CD4-positive, alpha-beta T cell treated with Interleukin-2 at 100 ng/mL for 4 hours (primary cell): ENCODE results near the gene MICAL2.

Experiments
- DNase-seq: peaks from one replicate; pipeline ENCODE4 v3.0.0-alpha.2; 2020; ENCODE audit warnings: low spot score

MICAL2 gene

GRCh38 chr11:12232817-12233601 lies 122.6 kb downstream of the MICAL2 start:
- DNase-seq, result no peak

DNA sequence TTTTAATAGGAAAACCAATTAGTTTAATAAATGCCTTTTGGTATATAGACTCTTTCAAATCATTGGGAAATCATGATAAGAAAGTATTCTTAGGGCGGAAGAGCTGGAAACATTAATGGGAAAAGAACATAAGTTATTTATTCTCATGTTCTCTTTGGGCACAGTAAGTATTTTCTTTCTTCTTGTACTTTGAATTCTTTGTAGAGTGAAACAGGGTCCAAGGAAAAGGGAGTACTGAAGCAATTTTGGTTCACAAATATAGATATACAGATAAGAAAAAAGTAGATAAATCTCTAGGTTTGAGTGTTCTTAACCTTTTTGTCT lies 123.2 kb downstream of the MICAL2 start:
- no peak for DNase-seq

DNA sequence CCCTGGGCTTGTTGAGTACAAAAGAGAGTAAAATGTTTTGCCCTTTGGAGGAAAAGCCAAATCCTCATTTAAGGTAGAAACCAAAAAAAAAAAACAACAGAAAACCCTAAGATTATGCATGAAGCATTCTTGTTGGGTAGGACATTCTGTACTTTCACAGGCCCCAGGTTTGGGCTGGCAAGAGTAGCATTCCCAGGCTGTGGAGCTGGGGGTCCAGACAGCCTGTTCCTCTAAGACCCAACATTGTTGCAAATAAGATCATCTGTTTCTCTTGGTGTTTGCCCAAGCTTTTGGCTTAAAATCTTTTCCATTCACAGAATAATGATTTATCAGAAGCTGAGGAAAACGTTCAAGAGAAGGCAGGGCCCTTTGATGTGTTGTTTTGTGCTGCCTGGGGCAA lies 123.8 kb downstream of the MICAL2 start:
- DNase-seq, result no peak

DNA sequence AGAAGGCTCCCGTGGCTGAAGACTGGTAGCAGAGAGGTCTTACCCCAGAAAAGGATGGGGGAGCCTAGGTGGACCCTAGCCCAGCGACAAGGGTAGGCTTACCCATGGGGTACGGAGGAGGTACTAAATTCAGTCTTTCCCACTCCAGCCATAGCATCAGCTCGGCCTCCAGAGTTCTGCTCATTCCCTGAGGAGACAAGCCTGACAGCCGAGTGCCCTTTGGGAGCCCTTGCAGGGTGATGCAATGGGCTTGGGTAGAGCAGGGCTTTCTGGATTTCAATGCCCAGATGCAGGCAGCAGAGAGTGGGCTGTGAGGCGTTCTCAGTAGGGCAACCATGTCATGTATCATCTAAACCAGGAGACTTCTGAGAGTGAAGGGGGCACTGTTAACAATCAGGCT lies 124.7 kb downstream of the MICAL2 start:
- DNase-seq, result no peak

DNA sequence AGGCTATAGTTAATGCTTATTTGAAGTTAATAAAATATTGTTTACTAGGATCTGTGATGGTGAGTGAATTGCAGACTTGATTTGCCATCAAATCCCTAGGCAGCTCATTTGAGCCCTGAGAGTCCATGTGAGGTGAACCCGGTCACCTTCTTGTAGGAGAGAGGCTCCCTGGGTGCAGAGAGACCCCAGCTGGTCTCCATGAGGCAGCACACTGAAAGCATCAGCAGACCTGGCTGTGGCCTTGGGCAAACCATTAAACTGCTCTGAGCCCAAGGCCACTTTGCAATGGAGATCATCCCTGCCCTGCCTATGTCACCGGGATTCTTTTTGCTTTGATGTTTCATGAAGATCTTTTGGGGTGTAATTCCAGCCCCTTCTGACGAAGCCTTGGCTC lies 125.2 kb downstream of the MICAL2 start:
- no peak for DNase-seq

DNA sequence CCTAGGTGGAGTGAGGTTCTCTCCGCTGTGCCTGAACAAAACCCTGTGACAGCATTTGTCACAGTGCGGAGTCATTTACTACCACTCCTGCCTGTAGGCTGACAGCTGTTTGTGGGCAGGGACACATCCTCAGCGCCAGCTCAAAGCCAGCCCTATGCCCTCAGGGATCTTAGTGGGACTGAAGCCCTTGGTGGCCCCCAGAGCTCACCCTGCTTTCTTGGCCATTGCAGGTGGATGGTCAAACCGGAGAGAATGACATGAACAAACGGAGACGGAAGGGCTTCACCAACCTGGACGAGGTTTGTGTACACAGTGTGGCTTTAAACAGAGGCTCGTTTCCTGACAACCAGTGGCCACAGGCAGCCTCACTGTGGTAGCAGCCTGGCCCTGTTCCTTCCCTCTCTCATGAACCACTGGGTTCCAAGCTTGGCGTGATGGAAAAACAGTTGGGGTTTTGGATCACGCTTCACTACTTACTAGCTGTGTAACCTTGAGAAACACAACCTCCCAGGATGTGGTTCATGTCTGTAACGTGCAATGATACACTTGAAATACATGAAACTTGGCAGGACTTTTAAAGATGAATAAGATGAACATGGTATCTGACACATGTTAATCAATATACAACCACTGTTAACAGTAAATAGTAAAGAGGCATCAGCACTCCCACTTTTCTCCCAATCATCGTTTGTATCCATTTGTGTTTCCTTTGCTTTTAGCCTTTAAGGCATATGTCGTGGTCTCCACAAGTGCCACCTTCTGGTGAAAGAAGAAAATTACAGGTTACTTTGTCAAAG lies 125.8 kb downstream of the MICAL2 start:
- DNase-seq, result peak; percentile 65

DNA sequence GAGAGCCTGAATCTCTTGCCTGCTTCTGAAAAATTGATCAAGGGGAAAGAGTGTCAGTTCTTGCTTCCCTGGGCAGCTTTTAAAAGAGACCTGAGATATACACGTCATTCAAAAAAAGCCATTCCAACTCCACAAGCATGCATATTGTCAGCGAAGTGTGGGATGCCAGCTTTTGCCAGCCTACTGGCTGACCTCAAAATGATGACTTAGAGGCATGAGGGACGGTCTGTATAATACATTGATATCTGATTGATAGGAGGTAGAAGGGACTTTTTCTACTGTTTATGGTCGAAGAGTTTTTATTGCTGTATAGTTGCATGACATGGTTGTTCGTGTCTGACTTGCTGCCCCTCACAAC lies 126.3 kb downstream of the MICAL2 start:
- DNase-seq, result no peak

DNA sequence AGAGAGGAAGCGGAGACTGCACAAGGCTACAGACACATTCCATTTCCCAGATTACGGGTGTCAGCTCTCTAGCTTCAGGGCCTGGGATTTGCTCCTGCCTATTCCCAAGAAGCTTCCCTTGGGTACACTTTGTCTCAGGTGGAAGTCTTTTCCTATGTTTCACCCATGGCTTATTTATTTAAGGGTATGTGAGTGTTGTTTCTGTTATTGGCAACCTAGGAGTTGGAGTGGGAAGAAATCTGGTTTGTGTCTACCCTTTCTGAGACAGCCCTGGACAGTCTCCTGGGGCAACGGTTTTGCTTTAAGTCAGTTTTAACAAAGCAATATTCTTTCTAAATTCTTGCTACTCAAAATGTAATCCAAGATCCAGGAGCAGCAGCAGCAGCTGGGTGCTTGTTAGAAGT lies 127.0 kb downstream of the MICAL2 start:
- DNase-seq, result no peak

- no peak for DNase-seq
These were observed 128.0 kb downstream of the MICAL2 start for GRCh38 chr11:12238420-12238819.

GRCh38 chr11:12239396-12239795 lies 129.0 kb downstream of the MICAL2 start:
- DNase-seq, result no peak

DNA sequence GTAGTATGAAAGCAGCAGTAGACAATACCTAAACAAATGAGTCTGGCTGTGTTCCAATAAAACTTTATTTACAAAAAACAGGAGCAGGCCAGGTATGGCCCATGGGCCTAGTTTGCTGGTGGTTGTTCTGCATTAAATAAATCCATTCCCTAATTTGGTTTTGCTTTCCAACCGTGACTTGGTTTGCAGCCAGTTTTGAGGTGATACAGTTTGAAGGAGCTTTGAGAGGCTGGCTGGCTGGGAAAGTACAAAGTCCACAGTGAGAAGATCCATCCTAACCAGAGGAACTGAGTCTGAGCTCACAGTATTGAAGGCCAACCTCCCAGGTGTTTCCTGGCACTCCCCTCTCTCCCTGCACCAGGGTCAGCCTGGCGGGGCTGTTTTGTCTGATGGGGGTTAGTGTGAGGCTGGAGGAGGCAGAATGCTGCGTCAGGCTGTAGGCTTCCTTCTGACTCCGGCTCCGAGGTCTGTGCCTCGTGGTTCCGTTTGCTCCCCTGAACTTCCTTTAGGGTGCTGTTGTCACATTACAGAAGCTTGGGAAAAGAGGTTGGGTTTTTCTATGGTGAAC lies 129.5 kb downstream of the MICAL2 start:
- no peak for DNase-seq

DNA sequence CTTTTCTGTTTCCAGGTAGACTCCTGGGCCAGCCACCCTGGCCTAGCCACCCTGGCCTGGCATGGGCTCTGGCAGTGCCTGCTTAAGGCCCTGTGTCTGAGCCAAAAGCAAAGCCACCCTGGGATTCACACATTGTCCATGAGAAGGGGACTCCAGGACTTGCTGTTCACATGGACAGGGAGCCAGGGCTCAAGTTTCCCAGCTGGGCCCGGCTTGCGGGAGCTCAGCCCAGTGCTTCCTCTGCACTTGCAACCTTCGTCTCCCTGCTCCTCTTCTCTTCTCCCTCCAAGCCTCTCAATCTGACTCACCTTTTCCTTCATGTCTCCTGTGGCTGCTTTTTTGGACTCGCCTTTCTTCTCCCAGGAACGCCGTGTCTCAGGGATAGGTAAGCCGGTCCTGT lies 130.3 kb downstream of the MICAL2 start:
- no peak for DNase-seq

DNA sequence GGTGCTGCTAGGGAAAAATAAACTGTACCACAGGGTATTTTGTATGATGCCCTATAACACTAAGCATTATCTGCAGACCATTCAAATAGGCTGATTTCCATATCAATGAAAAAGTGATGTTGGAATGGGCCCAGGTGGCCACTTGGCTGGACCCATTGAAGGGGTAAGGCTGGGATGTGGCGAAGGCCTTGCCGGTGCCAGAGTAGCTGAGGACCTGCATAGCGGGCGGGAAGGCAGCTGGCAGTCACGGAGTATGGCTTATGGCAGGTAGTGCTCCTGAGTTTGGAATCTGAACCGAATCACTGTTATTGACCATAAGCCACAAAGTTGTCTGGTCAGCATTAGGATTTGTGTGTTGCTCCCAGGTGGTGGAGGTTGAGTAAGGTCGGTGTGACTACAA lies 131.0 kb downstream of the MICAL2 start:
- no peak for DNase-seq

DNA sequence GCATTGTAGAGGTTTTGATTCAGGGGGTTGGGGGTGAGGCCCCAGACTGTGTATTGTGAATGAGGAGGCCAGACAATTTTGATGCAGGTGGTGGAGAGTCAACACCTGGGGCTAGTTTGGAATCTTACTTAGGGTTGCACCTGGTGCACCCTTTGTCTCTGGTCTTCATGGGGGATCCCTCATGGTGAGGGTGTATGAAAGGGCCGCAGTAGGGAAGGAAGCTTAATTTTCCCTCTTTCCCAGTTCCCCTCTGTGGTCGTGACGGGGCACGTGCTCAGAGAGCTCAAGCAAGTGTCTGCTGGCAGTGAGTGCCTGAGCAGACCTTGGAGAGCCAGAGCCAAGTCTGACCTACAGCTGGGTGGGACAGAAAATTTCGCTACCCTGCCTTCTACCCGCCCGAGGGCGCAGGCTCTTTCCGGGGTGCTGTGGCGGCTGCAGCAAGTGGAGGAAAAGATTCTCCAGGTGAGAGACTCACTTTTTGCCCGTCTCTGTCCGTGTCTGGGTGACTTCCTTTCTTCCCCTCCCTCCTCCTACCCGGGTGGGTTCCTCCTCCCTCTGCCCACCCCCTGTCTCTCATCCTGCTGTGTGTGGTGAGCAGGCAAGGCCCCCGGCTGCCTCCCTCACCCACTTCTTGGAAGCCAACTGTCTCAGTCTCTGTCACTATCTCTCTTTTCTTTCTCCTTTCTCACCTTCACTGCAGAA lies 131.7 kb downstream of the MICAL2 start:
- DNase-seq, result peak; percentile 32

- DNase-seq, result no peak
These were observed 132.6 kb downstream of the MICAL2 start for GRCh38 chr11:12242966-12243365.

DNA sequence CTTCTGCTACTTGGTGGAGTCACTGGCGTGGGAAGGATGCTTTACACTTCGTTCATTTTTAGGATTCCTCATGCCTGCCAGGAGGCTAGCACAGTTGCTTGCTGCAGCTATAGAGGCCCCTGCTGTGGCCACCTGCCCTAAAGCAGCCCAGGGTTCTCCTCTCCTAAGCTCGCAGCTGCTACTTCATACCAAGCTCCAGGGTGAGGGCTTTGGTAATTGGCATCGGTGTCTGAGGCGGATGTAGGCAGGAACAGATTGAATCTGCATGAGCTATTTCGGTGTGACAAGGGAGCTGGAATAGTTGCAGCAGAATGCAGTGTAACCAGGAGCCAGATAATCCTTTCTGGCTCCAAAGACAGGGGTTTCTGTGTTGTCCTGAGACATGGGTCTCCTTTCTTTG lies 133.1 kb downstream of the MICAL2 start:
- DNase-seq, result no peak

- no peak for DNase-seq
These were observed 133.6 kb downstream of the MICAL2 start for GRCh38 chr11:12243911-12244550.

DNA sequence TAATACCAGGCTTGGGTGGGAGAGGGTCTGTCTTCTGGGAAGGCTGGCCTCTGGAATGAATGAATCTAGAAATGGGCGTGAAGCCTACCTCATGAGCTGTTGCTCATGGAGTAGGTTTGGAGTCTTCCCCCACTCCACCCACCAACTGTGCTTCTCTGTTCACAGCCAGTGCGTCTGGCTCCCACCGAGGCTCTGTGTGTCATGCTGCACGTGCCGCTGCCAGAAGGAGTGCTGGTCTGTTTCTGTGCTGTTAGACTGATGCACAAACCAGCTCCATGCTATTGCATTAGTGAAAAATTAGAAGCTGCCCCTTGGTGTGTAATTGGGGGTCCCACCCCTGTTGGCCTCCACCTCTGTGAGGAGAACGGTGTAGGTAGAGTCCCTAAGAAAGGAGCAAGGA lies 134.7 kb downstream of the MICAL2 start:
- no peak for DNase-seq

DNA sequence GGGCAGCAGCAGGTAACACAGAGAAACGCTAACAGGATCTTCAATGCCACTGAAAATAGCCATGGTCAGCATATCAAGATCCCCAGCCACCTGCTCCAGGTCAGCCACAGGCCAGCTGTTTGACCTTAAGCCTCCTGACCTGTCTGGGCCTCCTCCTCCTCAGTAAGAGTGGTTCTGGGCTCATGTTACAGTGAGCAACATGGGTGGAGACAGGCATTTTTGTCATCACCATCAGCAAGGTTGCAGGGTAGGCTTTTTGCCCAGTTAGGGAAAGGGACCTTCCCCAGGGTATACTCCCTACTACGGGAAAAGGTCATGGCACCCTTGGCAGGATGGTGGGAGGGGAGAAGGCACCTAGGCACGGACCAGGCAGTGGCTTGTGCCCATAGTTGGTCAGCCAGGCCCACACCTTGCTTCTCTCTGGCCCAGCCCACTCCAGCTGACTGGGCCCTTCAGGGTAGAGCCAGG lies 135.2 kb downstream of the MICAL2 start:
- no peak for DNase-seq

GRCh38 chr11:12246147-12246546 lies 135.8 kb downstream of the MICAL2 start:
- no peak for DNase-seq

- DNase-seq, result no peak
These were observed 136.6 kb downstream of the MICAL2 start for GRCh38 chr11:12246989-12247388.

DNA sequence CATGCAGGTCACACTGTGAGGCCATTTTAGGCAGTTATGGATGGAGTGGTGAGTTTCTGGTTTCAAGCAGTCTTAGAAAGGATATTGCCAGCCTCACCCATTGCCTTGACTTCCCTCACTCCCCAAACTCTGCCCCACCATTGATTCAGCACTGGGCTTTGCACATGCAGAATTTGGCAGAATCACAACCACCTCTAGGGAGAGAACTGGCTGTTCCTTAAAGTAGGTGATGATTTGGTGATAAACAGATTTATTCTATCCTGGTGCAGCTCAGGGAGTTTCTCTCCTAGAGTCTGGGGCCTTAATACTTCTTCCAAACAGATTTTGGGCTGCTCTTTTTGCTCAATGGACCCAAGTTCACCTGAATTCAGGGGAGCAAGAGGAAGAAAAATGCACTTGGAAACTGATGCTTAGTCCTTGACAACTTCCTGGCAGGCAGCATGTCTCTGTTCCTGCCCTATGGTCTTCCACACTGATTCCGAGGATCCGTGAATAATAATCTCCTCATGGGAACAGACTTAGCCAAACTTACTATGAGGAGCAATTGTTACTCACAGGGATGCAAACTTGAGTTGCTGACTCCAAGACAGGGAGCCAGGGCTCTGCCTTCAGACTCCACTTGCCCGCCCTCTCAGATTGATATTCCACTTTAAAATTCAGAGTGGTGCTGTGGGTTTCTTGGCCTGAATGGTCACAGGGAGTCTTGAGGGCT lies 137.3 kb downstream of the MICAL2 start:
- DNase-seq, result no peak
